ENCODE measurements around the gene UBL4A.

DNA sequence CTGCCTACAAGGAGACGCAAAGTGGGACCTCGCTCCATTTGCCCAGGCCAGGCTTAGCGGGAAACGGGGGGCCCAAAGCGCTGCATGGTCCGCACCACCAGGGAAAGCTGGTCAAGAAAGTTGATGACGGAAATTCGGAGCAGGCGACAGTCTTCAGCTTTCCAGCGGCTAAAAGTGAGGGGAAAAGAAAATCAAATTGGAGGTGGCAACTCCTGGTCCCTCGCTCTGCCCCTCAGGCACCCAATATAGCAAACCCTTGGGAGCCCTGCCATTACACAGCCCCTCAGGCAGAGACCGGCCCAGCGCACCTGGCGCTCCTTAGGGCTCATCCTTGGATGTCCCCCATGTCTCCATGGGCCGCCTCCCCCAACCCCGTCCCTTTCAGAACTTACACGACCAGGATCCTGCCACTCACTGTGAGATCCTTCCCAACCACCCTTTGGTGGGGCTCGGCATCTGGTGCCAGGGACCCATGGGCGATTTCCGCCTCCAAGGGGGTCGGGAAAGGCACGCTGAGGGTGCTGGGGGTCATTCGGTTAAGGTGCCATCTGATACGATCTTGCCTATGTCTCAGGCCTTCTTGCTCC lies 8.4 kb downstream of the UBL4A start:
- TF ChIP-seq, protein P1, sequence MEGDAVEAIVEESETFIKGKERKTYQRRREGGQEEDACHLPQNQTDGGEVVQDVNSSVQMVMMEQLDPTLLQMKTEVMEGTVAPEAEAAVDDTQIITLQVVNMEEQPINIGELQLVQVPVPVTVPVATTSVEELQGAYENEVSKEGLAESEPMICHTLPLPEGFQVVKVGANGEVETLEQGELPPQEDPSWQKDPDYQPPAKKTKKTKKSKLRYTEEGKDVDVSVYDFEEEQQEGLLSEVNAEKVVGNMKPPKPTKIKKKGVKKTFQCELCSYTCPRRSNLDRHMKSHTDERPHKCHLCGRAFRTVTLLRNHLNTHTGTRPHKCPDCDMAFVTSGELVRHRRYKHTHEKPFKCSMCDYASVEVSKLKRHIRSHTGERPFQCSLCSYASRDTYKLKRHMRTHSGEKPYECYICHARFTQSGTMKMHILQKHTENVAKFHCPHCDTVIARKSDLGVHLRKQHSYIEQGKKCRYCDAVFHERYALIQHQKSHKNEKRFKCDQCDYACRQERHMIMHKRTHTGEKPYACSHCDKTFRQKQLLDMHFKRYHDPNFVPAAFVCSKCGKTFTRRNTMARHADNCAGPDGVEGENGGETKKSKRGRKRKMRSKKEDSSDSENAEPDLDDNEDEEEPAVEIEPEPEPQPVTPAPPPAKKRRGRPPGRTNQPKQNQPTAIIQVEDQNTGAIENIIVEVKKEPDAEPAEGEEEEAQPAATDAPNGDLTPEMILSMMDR (IDR thresholded peaks at IDR 0.05 in 2 of 3, conservative IDR thresholded peaks at IDR 0.05 in 1 of 3; ENCODE audit: borderline replicate concordance in 1 of 3, insufficient read depth in 1 of 3, low read depth in 2 of 3, low read length in 2 of 3) = no peak
- TF ChIP-seq SIN3A (IDR thresholded peaks at IDR 0.05; ENCODE audit: low read depth) (no peak), EZH2 (IDR thresholded peaks at IDR 0.05) (no peak), POLR2AphosphoS5 (IDR thresholded peaks at IDR 0.05; ENCODE audit: low read depth, low read length) (peak; percentile 66), CEBPB (IDR thresholded peaks at IDR 0.05; ENCODE audit: low read depth) (no peak), EZH2phosphoT487 (IDR thresholded peaks at IDR 0.05; ENCODE audit: borderline replicate concordance) (no peak)
- TF ChIP-seq, protein P2, sequence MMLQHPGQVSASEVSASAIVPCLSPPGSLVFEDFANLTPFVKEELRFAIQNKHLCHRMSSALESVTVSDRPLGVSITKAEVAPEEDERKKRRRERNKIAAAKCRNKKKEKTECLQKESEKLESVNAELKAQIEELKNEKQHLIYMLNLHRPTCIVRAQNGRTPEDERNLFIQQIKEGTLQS (IDR thresholded peaks at IDR 0.05) = no peak
- TF ChIP-seq, protein P3, sequence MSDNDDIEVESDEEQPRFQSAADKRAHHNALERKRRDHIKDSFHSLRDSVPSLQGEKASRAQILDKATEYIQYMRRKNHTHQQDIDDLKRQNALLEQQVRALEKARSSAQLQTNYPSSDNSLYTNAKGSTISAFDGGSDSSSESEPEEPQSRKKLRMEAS (IDR thresholded peaks at IDR 0.05) = no peak
